ENCODE measurements around the gene MED26.

DNA sequence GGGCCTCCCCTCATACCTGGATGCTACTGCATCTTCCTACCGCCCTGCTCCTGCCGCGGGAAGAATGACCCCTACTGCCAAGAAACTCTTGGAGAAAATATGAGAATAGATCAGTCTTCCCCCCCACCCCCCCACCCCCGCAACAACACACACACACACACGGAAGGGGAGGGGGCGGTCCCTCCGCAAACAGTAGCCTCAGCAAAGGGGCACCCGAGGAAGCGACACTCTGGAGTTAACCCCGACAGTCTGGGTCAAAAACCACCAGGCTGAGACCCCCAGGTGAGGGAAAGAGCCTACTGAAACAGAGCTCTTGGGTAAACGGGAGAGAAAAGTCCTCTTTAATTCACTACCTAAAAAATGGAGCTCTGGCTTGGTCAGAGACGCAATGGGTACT lies 1.2 kb downstream of the MED26 start:
- TF ChIP-seq EZH2phosphoT487 (IDR thresholded peaks at IDR 0.05; ENCODE audit: insufficient read depth, low read depth) (no peak), EZH2 (IDR thresholded peaks at IDR 0.05; ENCODE audit: insufficient read depth, poor library complexity, severe bottlenecking) (no peak)

Measured in GM23248 (cell line).